Neural progenitor cell (in vitro differentiated cells): ENCODE results near the gene SLC44A2. TPM values are rescaled to one million over a fixed set of nuclear protein-coding genes. Genes with fewer than 3 reads are reported as not detected.

Experiments used
- DNase-seq: peaks from one replicate; pipeline ENCODE4 v3.0.0-alpha.2; 2016; ENCODE audit warnings: low spot score
- H2AFZ ChIP-seq: fragments of 200-600 bp; sonication (generic); replicated peaks from 2 replicates; pipeline ENCODE4 v1.6.1; 2016; ENCODE audit warnings: antibody characterized with exemption
- H3F3A ChIP-seq: fragments of 200-600 bp; sonication (generic); 2 replicates; pipeline ENCODE4 v1.6.1; 2016; ENCODE audit warnings: antibody characterized with exemption, low read depth
- H3K27ac ChIP-seq: fragments of 200-600 bp; sonication (generic); 2 replicates; pipeline ENCODE4 v1.5.1; 2016; ENCODE audit warnings: mild to moderate bottlenecking
- H3K27me3 ChIP-seq: fragments of 200-600 bp; sonication (generic); 2 replicates; pipeline ENCODE4 v1.6.1; 2016; ENCODE audit warnings: mild to moderate bottlenecking, moderate library complexity
- H3K36me3 ChIP-seq: fragments of 200-600 bp; sonication (generic); 2 replicates; pipeline ENCODE4 v1.5.1; 2016
- H3K4me1 ChIP-seq: fragments of 200-600 bp; sonication (generic); 2 replicates; pipeline ENCODE4 v1.6.1; 2016; ENCODE audit warnings: mixed run types
- H3K4me2 ChIP-seq: fragments of 200-600 bp; sonication (generic); 2 replicates; pipeline ENCODE4 v1.6.1; 2016
- H3K4me3 ChIP-seq: fragments of 200-600 bp; sonication (generic); 2 replicates; pipeline ENCODE4 v1.5.1; 2016
- H3K79me2 ChIP-seq: fragments of 200-600 bp; sonication (generic); 2 replicates; pipeline ENCODE4 v1.6.1; 2016; ENCODE audit warnings: low read depth
- H3K9ac ChIP-seq: fragments of 200-600 bp; sonication (generic); 2 replicates; pipeline ENCODE4 v1.6.1; 2016
- H3K9me3 ChIP-seq: fragments of 200-600 bp; sonication (generic); 2 replicates; pipeline ENCODE4 v1.5.1; 2016; ENCODE audit warnings: low read depth
- H4K20me1 ChIP-seq: fragments of 200-600 bp; sonication (generic); 2 replicates; pipeline ENCODE4 v1.6.1; 2016; ENCODE audit warnings: low read depth
- H3K27ac Mint-ChIP-seq: 3 replicates; pipeline ENCODE4 v1.8.0; 2021; ENCODE audit warnings: mixed read lengths
- H3K27me3 Mint-ChIP-seq: 2 replicates; pipeline ENCODE4 v1.8.0; 2022; ENCODE audit warnings: low read depth, mild to moderate bottlenecking, inconsistent platforms, moderate library complexity, mixed read lengths; ENCODE audit not compliant: insufficient read depth
- H3K36me3 Mint-ChIP-seq: 3 replicates; pipeline ENCODE4 v1.8.0; 2021; ENCODE audit warnings: mixed read lengths
- H3K4me1 Mint-ChIP-seq: 3 replicates; pipeline ENCODE4 v1.8.0; 2021; ENCODE audit warnings: mixed read lengths
- H3K4me3 Mint-ChIP-seq: 3 replicates; pipeline ENCODE4 v1.8.0; 2021; ENCODE audit warnings: mild to moderate bottlenecking, moderate library complexity, mixed read lengths
- H3K9me3 Mint-ChIP-seq: 3 replicates; pipeline ENCODE4 v1.8.0; 2020; ENCODE audit warnings: mixed read lengths
- CTCF ChIP-seq: fragments of 200-600 bp; sonication (generic); IDR thresholded peaks from 2 replicates; pipeline ENCODE4 v1.5.1; 2017; ENCODE audit warnings: antibody characterized with exemption, mild to moderate bottlenecking
- EZH2 ChIP-seq: fragments of 200-600 bp; sonication (generic); IDR thresholded peaks from 2 replicates; pipeline ENCODE4 v1.6.1; 2017; ENCODE audit warnings: antibody characterized with exemption, mild to moderate bottlenecking, moderate library complexity
- EZH2phosphoT487 ChIP-seq: fragments of 200-600 bp; sonication (generic); IDR thresholded peaks from 2 replicates; pipeline ENCODE4 v1.6.1; 2017; ENCODE audit warnings: antibody characterized with exemption
- total RNA-seq: library from RNA; depleted of rRNA; stranded (reverse); fragments of >200 nt; gene quantifications from 2 replicates; pipeline ENCODE4 v1.2.3, GENCODE V29; 2015; ENCODE audit warnings: low replicate concordance

Gene SLC44A2
- total RNA-seq, 1 donor from 2014 or later: 45.6 TPM

- Histone ChIP-seq H4K20me1 (peaks cover 5% of the 10 kb centered on the region), H3K4me1 (peaks cover 14% of the 10 kb centered on the region), H3K36me3 (no peaks in the 10 kb centered on the region), H2AFZ (no peak overlapping the region), H3K79me2 (no peaks in the 10 kb centered on the region), H3K27me3 (no peaks in the 10 kb centered on the region), H3K4me2 (no peak overlapping the region), H3K27ac (peak overlapping the region; percentile 87), H3F3A (peaks cover 20% of the 10 kb centered on the region), H3K4me3 (no peak overlapping the region), H3K9me3 (no peaks in the 10 kb centered on the region), H3K9ac (no peak overlapping the region)
- peak overlapping the region; percentile 53 for H3K27ac Mint-ChIP-seq
- H3K27me3 Mint-ChIP-seq: no peaks in the 10 kb centered on the region
- H3K9me3 Mint-ChIP-seq: no peaks in the 10 kb centered on the region
- no peak for DNase-seq
- H3K4me3 Mint-ChIP-seq: no peak overlapping the region
- H3K36me3 Mint-ChIP-seq: peaks cover 17% of the 10 kb centered on the region
- H3K4me1 Mint-ChIP-seq: peaks cover 31% of the 10 kb centered on the region
- no peak for TF ChIP-seq CTCF
These were observed 17.3 kb downstream of the SLC44A2 start for GRCh38 chr19:10642473-10643171.

- Histone ChIP-seq H4K20me1 (peaks cover 5% of the 10 kb centered on the region), H3K4me1 (peaks cover 14% of the 10 kb centered on the region), H3K79me2 (no peaks in the 10 kb centered on the region), H3F3A (peaks cover 20% of the 10 kb centered on the region), H3K27me3 (no peaks in the 10 kb centered on the region), H3K4me2 (no peak overlapping the region), H3K36me3 (no peaks in the 10 kb centered on the region), H3K4me3 (no peak overlapping the region), H3K9me3 (no peaks in the 10 kb centered on the region), H3K27ac (peak overlapping the region; percentile 87), H3K9ac (peak overlapping the region; percentile 7), H2AFZ (no peak overlapping the region)
- no peaks in the 10 kb centered on the region for H3K9me3 Mint-ChIP-seq
- H3K36me3 Mint-ChIP-seq: peaks cover 11% of the 10 kb centered on the region
- peaks cover 31% of the 10 kb centered on the region for H3K4me1 Mint-ChIP-seq
- DNase-seq: no peak
- H3K4me3 Mint-ChIP-seq: peak overlapping the region; percentile 72
- TF ChIP-seq EZH2phosphoT487 (no peak), EZH2 (no peak), CTCF (no peak)
- H3K27me3 Mint-ChIP-seq: peaks cover under 1% of the 10 kb centered on the region
- peak overlapping the region; percentile 76 for H3K27ac Mint-ChIP-seq
These were observed 18.0 kb downstream of the SLC44A2 start for GRCh38 chr19:10643172-10643967.

- H3K4me1 Mint-ChIP-seq: peaks cover 31% of the 10 kb centered on the region
- Histone ChIP-seq H3K4me3 (no peak overlapping the region), H4K20me1 (peaks cover 5% of the 10 kb centered on the region), H3K9me3 (no peaks in the 10 kb centered on the region), H3K4me1 (peaks cover 14% of the 10 kb centered on the region), H3K4me2 (peak overlapping the region; percentile 54), H3F3A (peaks cover 20% of the 10 kb centered on the region), H3K79me2 (no peaks in the 10 kb centered on the region), H3K36me3 (no peaks in the 10 kb centered on the region), H3K27ac (peak overlapping the region; percentile 87), H3K27me3 (no peaks in the 10 kb centered on the region), H3K9ac (peak overlapping the region; percentile 7), H2AFZ (no peak overlapping the region)
- no peak for DNase-seq
- no peaks in the 10 kb centered on the region for H3K9me3 Mint-ChIP-seq
- no peak for TF ChIP-seq EZH2phosphoT487
- no peak for TF ChIP-seq CTCF
- no peak for TF ChIP-seq EZH2
- H3K4me3 Mint-ChIP-seq: peak overlapping the region; percentile 72
- peaks cover 2% of the 10 kb centered on the region for H3K27me3 Mint-ChIP-seq
- H3K36me3 Mint-ChIP-seq: peaks cover 11% of the 10 kb centered on the region
- H3K27ac Mint-ChIP-seq: peak overlapping the region; percentile 69
These were observed 18.6 kb downstream of the SLC44A2 start for GRCh38 chr19:10643968-10644259.
